PFSK-1 (cell line): Measurements from ENCODE around the gene GPR107.

ENCODE experiments used
- FOXP2 ChIP-seq: optimal IDR thresholded peaks from 2 replicates; pipeline ENCODE3; 2011; ENCODE audit warnings: borderline replicate concordance, control low read depth, inconsistent platforms; ENCODE audit not compliant: insufficient read depth; ENCODE audit errors: extremely low read length, extremely low read depth
- POLR2AphosphoS5 ChIP-seq: IDR thresholded peaks from 2 replicates; pipeline ENCODE4 v1.6.1; 2012; ENCODE audit warnings: low read depth, mild to moderate bottlenecking, control low read depth, low read length, moderate library complexity
- SIN3A ChIP-seq: IDR thresholded peaks from 2 replicates; pipeline ENCODE4 v1.6.1; 2012; ENCODE audit warnings: mild to moderate bottlenecking, low read length, moderate library complexity, borderline replicate concordance; ENCODE audit not compliant: insufficient read depth
- TAF1 ChIP-seq: IDR thresholded peaks from 2 replicates; pipeline ENCODE4 v1.6.1; 2012; ENCODE audit warnings: low read length, control low read depth, borderline replicate concordance; ENCODE audit not compliant: insufficient read depth
- TF ChIP-seq, protein P1 (sequence below), 2 experiments: IDR thresholded peaks; 2 replicates each; pipeline versions ENCODE4 v1.6.1 to v1.8.0; 2011 to 2012; ENCODE audit warnings: low read depth in 2 of 2, low read length in 2 of 2, control low read depth in 1 of 2, inconsistent platforms in 1 of 2, mild to moderate bottlenecking in 1 of 2, moderate library complexity in 1 of 2; ENCODE audit not compliant: insufficient read depth in 1 of 2

The GPR107 gene

DNA sequence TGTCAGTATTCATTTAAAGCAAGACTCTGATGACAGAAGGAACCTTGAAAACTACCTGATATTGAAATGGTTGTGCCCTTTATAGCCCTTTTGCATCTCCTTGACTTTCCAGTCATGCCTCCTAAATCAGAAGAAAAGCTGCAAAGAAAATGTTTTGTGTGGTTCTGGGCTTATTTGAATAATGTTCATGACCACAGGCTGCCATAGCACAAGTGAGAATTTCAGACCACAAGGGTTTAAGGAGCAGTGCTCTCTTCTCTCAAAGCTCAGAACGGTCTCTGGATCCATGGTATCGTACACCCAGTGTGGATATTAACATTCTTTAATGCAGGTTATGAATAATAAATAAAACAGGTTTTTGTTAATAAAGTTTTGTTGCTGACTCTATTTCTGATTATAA, 54.2 kb downstream of the GPR107 start:
- TF ChIP-seq SIN3A (no peak), TAF1 (no peak), POLR2AphosphoS5 (no peak), FOXP2 (no peak)
- TF ChIP-seq, protein P1, sequence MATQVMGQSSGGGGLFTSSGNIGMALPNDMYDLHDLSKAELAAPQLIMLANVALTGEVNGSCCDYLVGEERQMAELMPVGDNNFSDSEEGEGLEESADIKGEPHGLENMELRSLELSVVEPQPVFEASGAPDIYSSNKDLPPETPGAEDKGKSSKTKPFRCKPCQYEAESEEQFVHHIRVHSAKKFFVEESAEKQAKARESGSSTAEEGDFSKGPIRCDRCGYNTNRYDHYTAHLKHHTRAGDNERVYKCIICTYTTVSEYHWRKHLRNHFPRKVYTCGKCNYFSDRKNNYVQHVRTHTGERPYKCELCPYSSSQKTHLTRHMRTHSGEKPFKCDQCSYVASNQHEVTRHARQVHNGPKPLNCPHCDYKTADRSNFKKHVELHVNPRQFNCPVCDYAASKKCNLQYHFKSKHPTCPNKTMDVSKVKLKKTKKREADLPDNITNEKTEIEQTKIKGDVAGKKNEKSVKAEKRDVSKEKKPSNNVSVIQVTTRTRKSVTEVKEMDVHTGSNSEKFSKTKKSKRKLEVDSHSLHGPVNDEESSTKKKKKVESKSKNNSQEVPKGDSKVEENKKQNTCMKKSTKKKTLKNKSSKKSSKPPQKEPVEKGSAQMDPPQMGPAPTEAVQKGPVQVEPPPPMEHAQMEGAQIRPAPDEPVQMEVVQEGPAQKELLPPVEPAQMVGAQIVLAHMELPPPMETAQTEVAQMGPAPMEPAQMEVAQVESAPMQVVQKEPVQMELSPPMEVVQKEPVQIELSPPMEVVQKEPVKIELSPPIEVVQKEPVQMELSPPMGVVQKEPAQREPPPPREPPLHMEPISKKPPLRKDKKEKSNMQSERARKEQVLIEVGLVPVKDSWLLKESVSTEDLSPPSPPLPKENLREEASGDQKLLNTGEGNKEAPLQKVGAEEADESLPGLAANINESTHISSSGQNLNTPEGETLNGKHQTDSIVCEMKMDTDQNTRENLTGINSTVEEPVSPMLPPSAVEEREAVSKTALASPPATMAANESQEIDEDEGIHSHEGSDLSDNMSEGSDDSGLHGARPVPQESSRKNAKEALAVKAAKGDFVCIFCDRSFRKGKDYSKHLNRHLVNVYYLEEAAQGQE (IDR thresholded peaks at IDR 0.05; ENCODE audit: insufficient read depth in 1 of 2, low read depth in 2 of 2, low read length in 2 of 2): no peak

DNA sequence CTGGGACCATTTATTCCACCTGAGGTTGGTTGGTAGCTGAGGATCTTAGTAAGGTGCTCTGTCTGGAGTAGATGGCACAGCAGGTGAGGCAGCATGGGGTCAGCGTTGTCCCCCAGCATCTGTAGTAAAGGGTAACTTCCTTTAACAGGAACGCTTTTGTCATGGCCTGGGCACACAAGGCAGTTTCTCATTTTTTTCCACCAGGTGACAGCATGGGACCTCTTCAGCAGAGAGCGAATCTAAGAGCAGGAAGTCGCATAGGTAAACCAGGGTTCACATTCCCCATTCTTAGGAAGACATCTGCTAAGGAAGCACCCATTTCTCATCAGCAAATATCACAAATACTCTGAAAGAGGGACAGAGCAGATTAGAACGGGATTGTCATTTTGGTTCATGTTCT, 56.5 kb downstream of the GPR107 start:
- TF ChIP-seq POLR2AphosphoS5 (no peak), SIN3A (no peak)

DNA sequence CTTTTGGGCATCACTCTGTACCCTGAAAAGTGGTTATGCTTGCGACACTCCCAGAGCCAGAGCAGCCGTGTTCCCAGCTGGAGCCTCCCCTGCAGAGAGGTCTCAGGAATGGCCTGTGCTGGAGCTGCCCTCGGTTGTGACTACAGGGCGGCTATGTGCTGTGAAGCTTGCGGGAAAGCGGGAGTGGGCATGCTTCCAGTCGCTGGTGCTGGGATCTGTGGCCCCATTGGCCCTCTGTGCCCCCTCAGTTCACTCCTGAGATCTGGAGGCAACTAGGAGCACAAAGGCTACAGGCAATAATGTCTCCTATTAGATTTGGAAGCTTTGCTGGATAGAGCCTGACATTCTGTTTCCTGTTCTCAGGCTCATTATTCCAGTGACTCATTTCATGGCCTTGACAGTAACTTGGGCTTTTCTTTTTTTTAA, 56.9 kb downstream of the GPR107 start:
- TF ChIP-seq TAF1 (no peak), POLR2AphosphoS5 (no peak), SIN3A (no peak), FOXP2 (no peak)
- TF ChIP-seq, protein P1 (IDR thresholded peaks at IDR 0.05; ENCODE audit: insufficient read depth in 1 of 2, low read depth in 2 of 2, low read length in 2 of 2): no peak

DNA sequence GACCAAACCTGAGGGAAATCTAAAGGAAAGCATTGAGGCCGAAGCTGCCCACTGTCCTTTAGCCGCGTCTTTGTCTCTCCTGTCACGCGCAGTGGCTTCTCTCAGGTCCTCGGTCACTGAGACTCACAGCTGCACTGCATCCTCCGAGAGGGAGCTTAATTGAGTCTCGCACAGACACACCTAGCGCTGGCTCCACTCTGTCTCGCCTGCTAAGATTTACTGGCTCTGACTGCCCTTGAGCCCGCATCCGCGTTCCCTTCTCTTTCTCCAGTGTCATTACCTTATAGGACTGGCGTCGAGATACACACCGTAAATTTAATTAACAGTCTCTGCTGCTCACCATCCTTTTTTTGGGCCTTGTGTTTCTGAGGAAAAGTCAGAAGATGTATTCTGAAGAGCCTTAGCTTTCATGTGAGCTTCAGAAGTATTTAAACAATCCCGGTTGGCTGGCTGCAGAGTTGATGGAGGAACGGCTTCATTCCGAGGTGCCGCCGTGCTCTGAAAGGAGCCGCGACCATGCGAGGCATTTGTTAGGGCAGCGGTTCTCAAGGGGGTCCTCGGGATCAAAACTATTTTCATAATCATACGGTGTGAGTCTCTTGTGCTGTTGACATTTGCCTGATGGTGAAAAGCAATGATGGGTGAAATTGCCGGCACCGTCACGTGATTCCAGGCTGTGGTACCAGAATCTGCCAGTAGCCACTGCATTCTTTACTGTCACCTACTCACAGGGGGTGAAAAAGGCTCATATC, 58.3 kb downstream of the GPR107 start:
- TF ChIP-seq FOXP2 (no peak), SIN3A (no peak), POLR2AphosphoS5 (no peak), TAF1 (no peak)
- TF ChIP-seq, protein P1 (IDR thresholded peaks at IDR 0.05; ENCODE audit: insufficient read depth in 1 of 2, low read depth in 2 of 2, low read length in 2 of 2): no peak

DNA sequence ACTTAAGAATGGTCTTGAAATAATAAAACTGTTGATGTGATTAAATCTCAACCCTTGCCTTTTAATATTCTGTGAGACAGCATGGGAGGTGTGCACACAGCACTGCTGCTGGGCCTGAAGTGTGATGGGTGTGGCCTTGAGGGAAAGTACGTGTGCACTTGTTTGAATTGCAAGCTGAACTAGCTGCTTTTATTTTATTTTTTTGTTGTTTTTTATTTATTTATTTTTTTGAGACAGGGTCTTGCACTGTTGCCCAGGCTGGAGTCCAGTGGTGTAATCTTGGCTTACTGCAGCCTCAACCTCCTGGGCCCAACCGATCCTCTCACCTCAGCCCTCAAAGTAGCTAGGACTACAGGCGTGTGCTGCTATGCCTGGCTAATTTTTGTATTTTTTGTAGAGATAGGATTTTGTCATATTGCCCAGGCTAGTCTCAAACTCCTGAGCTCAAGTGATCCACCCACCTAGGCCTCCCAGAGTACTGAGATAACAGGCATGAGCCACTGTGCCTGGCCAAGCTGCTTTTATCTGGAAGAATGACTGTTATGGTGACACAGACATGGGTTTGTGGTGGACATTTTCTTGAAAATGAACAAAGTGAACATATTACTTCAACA, 58.9 kb downstream of the GPR107 start:
- TF ChIP-seq FOXP2: no peak
- TF ChIP-seq, protein P1 (IDR thresholded peaks at IDR 0.05; ENCODE audit: insufficient read depth in 1 of 2, low read depth in 2 of 2, low read length in 2 of 2): no peak
- no peak for TF ChIP-seq POLR2AphosphoS5
- no peak for TF ChIP-seq TAF1
- TF ChIP-seq SIN3A: no peak
